Measurements from ENCODE around the gene DUSP9. TPM values are rescaled to one million over a fixed set of nuclear protein-coding genes. Genes with fewer than 3 reads are reported as not detected.

DUSP9 gene
- total and polyA plus RNA-seq, 12 donors = 0.03 to 0.09 TPM; not detected in 10

DNA sequence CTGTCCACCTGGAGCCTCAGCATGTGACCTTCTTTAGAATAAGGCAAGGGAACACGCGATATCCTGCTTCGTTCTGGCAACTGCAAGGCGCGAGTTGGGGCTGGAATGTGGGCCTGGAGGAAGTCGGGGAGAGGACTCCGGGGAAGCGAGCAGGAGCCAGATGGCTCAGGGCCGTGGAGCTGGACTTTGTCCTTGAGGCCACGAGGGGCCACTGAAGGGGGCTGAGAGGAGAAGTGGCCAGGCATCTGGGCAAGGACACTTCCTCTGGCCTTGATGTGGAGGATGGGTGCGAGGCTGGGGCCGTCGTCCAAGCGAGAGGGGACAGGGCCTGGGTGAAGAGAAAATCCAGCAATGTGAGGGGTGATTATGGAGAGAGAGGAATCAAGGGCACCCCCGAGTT lies 12.2 kb upstream of the DUSP9 start:
- peak in 3 of 8 donors; percentile 40 to 80 (median 49) for ATAC-seq
- TF ChIP-seq, protein P1, sequence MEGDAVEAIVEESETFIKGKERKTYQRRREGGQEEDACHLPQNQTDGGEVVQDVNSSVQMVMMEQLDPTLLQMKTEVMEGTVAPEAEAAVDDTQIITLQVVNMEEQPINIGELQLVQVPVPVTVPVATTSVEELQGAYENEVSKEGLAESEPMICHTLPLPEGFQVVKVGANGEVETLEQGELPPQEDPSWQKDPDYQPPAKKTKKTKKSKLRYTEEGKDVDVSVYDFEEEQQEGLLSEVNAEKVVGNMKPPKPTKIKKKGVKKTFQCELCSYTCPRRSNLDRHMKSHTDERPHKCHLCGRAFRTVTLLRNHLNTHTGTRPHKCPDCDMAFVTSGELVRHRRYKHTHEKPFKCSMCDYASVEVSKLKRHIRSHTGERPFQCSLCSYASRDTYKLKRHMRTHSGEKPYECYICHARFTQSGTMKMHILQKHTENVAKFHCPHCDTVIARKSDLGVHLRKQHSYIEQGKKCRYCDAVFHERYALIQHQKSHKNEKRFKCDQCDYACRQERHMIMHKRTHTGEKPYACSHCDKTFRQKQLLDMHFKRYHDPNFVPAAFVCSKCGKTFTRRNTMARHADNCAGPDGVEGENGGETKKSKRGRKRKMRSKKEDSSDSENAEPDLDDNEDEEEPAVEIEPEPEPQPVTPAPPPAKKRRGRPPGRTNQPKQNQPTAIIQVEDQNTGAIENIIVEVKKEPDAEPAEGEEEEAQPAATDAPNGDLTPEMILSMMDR (IDR thresholded peaks at IDR 0.05) = no peak
- Histone ChIP-seq H3K4me1 (peaks cover 0 to 10% (median 0%) of the 10 kb centered on the region in 9 donors), H3K36me3 (no peaks in the 10 kb centered on the region), H3K27ac (no peak overlapping the region), H3K27me3 (peaks cover 0 to 21% (median 0%) of the 10 kb centered on the region in 7 donors), H3K4me3 (no peak overlapping the region), H3K9me3 (peaks cover 0 to 13% (median 0%) of the 10 kb centered on the region in 11 donors)
- intact Hi-C loops (cut with DNase I) = no loop called here
- WGBS, 2 donors = 21 to 38% methylated on average over 15 of the region's 15 CpGs
- no peak for DNase-seq

DNA sequence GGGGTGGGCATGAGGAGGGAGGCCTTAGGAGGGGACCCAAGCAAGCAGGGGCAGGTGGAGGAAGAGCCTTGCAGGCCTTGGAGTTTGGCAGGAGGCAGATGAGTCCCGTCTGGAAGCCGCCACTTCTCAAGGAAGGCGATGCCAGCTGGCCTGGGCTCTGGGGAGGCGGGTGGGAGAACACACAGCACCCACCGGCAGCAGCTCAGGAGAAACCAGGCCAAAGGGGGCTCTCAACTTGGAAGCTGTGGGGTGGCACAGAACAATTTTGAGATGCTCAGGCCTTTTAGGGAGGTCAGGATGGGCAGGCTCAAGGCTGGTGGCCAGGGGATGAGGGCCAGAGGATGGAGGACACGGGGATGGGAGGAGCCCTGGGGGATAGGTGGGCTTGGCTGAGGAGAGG lies 11.6 kb upstream of the DUSP9 start:
- Histone ChIP-seq H3K27me3 (peaks cover 0 to 22% (median 0%) of the 10 kb centered on the region in 7 donors), H3K36me3 (no peaks in the 10 kb centered on the region), H3K9me3 (peaks cover 0 to 13% (median 0%) of the 10 kb centered on the region in 11 donors), H3K4me3 (no peak overlapping the region), H3K27ac (no peak overlapping the region), H3K4me1 (peaks cover 0 to 10% (median 0%) of the 10 kb centered on the region in 9 donors)
- TF ChIP-seq, protein P1 (IDR thresholded peaks at IDR 0.05) = no peak
- WGBS, 2 donors = 74 to 81% methylated on average over 6 of the region's 6 CpGs
- DNase-seq (no peak), ATAC-seq (no peak)
- intact Hi-C loops (cut with DNase I) = no loop called here

DNA sequence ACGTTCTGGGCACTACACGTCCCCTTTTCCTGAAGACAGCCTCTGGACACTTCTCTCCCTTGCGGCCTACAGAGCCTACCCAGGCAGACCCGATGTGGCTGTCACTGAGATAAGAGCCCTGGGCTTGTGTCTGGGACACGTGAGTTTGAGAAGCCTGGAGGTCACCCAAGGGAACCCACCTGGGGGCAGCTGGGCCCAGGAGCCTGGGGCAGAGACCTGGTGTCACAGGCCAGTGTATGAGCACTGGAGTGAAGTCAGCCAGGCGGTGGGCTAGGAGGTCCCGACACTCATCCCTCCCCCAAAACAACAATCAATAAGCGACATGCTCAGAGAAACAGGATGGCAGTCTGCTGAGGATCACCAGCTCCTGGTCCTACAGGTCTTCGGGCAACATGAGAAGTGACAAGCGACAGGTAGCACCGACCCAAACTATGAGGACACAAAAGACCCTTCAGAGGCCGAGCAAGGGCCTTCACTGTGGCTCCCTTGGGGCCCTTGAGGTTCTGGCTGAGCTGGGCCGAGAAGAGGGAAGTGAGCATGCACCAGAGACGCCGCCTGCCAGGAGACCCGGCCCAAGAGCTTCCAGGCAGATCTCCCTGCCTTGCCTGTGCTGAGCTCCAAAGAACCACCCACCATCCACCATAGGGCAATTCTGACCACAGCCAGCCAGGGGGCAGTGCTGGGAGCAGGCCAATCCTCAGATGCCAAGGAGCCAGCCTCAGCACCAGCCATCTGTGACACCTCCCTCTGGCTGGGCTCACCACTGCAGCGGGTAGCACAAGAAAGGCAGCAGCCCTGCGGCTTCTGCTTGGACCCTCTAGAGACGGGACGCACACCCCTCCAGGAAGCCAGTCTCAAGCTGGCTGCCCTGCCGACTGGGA lies 11.0 kb upstream of the DUSP9 start:
- TF ChIP-seq, protein P1 (IDR thresholded peaks at IDR 0.05) = peak in 3 of 9 donors; percentile 12 to 21 (median 14)
- Histone ChIP-seq H3K9me3 (peaks cover 0 to 12% (median 0%) of the 10 kb centered on the region in 11 donors), H3K27me3 (peaks cover 0 to 28% (median 0%) of the 10 kb centered on the region in 7 donors), H3K4me1 (peaks cover 0 to 10% (median 0%) of the 10 kb centered on the region in 9 donors), H3K36me3 (no peaks in the 10 kb centered on the region), H3K4me3 (no peak overlapping the region), H3K27ac (no peak overlapping the region)
- ATAC-seq (no peak), DNase-seq (no peak)
- WGBS, 2 donors = 78 to 85% methylated on average over 17 to 21 of the region's 21 CpGs
- intact Hi-C loops (cut with DNase I) = no loop called here

DNA sequence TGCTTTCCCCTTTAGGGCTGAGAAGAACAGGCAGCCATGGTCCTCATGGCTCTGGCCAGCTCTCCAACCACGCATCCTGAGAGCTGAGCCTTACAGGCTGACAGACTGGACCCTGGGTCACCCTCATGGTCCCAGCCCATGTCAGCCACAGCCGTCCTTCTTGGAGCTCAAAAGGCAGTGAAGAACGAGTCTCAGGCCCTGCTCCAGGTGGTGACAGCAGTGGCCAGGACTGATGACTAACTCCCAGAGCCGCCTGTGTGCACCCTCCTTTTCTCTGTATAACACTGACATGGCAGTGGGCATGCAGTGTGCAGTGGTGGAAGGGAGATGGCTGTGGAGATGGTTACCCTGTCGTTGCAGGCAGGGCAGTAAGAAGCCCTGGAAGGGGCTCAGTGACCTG lies 10.3 kb upstream of the DUSP9 start:
- intact Hi-C loops (cut with DNase I) = no loop called here
- WGBS, 2 donors = 63 to 77% methylated on average over 5 of the region's 5 CpGs
- Histone ChIP-seq H3K4me1 (peaks cover 0 to 14% (median 0%) of the 10 kb centered on the region in 9 donors), H3K27ac (no peak overlapping the region), H3K4me3 (no peak overlapping the region), H3K36me3 (no peaks in the 10 kb centered on the region), H3K9me3 (peaks cover 0 to 6% (median 0%) of the 10 kb centered on the region in 11 donors), H3K27me3 (peaks cover 0 to 35% (median 3%) of the 10 kb centered on the region in 7 donors)
- no peak for ATAC-seq
- TF ChIP-seq, protein P1 (IDR thresholded peaks at IDR 0.05) = no peak
- DNase-seq = no peak

Data from heart right ventricle (tissue), 16 donors.